PC-3 (cell line): ENCODE data around the gene SON. TPM values are rescaled to one million over a fixed set of nuclear protein-coding genes. Genes with fewer than 3 reads are reported as not detected.

Experiments
- ATAC-seq: fragments of 200-7000 bp; cut with Tn5 transposase; 2 replicates; pipeline ENCODE4 v1.9.1; 2020; ENCODE audit warnings: mild to moderate bottlenecking, moderate library complexity
- BruUV-seq: library from RNA; stranded (reverse); fragments of 400-500 nt; replicated peaks from 2 replicates; lab custom pipeline; 2021; lab: Mats Ljungman, UMichigan
- CTCF ChIA-PET: fragments of 300-600 bp; sonication (Branson Sonifier 250); formaldehyde crosslinking; loops from one replicate; lab custom pipeline; 2022; ENCODE audit warnings: antibody characterized with exemption; lab: Charles Lee
- POLR2A ChIA-PET: fragments of 300-600 bp; sonication (Branson Sonifier 250); formaldehyde crosslinking; loops from one replicate; lab custom pipeline; 2022; ENCODE audit warnings: antibody characterized with exemption; ENCODE audit not compliant: unreplicated experiment; lab: Charles Lee
- DNase-seq: peaks from one replicate; pipeline ENCODE4 v3.0.0-alpha.2; 2015
- H2AFZ ChIP-seq: fragments of 300-600 bp; sonication (generic); 2 replicates; pipeline ENCODE4 v1.6.0; 2016; ENCODE audit warnings: antibody characterized with exemption, low read length
- H3F3A ChIP-seq: fragments of 300-600 bp; sonication (generic); one replicate; pipeline ENCODE4 v1.6.0; 2017; ENCODE audit warnings: antibody characterized with exemption, low read length, control low read depth, mild to moderate bottlenecking; ENCODE audit not compliant: unreplicated experiment
- H3K27ac ChIP-seq: fragments of 300-600 bp; sonication (generic); 2 replicates; pipeline ENCODE4 v1.5.1; 2016; ENCODE audit warnings: mild to moderate bottlenecking, low read length
- H3K27me3 ChIP-seq: fragments of 300-600 bp; sonication (generic); 2 replicates; pipeline ENCODE4 v1.6.1; 2016; ENCODE audit warnings: low read length, mixed read lengths
- H3K36me3 ChIP-seq: fragments of 300-600 bp; sonication (generic); 2 replicates; pipeline ENCODE4 v1.6.1; 2016; ENCODE audit warnings: low read depth, mixed run types, low read length, mixed read lengths
- H3K4me1 ChIP-seq: fragments of 300-600 bp; sonication (generic); 2 replicates; pipeline ENCODE4 v1.5.1; 2016; ENCODE audit warnings: low read length; ENCODE audit not compliant: insufficient read depth
- H3K4me2 ChIP-seq: fragments of 300-600 bp; sonication (generic); 2 replicates; pipeline ENCODE4 v1.6.0; 2016; ENCODE audit warnings: low read length
- H3K4me3 ChIP-seq: fragments of 300-600 bp; sonication (generic); 2 replicates; pipeline ENCODE4 v1.5.1; 2016; ENCODE audit warnings: mild to moderate bottlenecking, low read length, mixed read lengths
- H3K79me2 ChIP-seq: fragments of 300-600 bp; sonication (generic); 2 replicates; pipeline ENCODE4 v1.6.1; 2017; ENCODE audit warnings: low read length, mixed read lengths
- H3K9ac ChIP-seq: fragments of 300-600 bp; sonication (generic); 2 replicates; pipeline ENCODE4 v1.6.0; 2016; ENCODE audit warnings: mild to moderate bottlenecking, low read length
- H3K9me2 ChIP-seq: fragments of 300-600 bp; sonication (generic); replicated peaks from 2 replicates; pipeline ENCODE4 v1.6.1; 2016; ENCODE audit warnings: mixed run types, low read length, mixed read lengths
- H3K9me3 ChIP-seq: fragments of 300-600 bp; sonication (generic); 2 replicates; pipeline ENCODE4 v1.6.1; 2016; ENCODE audit warnings: low read length, mixed read lengths
- H4K20me1 ChIP-seq: fragments of 300-600 bp; sonication (generic); 2 replicates; pipeline ENCODE4 v1.6.1; 2016; ENCODE audit warnings: low read length, mixed read lengths
- EZH2 ChIP-seq: fragments of 300-600 bp; sonication (generic); IDR thresholded peaks from one replicate; pipeline ENCODE4 v1.6.1; 2017; ENCODE audit warnings: antibody characterized with exemption, mild to moderate bottlenecking, low read length; ENCODE audit not compliant: unreplicated experiment
- EZH2phosphoT487 ChIP-seq: fragments of 300-600 bp; sonication (generic); IDR thresholded peaks from 2 replicates; pipeline ENCODE4 v1.6.1; 2018; ENCODE audit warnings: mild to moderate bottlenecking, antibody characterized with exemption, low read length, borderline replicate concordance
- intact Hi-C: fragments of 100-400 bp; cut with micrococcal nuclease; formaldehyde crosslinking; loops from 2 replicates; pipeline ENCODE4 v1.9.0; 2023
- total RNA-seq: library from RNA; depleted of rRNA; stranded (reverse); fragments of >200 nt; gene quantifications from 2 replicates; pipeline ENCODE4 v1.2.3, GENCODE V29; 2014
- TF ChIP-seq, protein P1 (sequence below): fragments of 300-600 bp; sonication (generic); conservative IDR thresholded peaks from 2 replicates; pipeline ENCODE4 v1.5.1; 2017; ENCODE audit warnings: antibody characterized with exemption, low read depth, mild to moderate bottlenecking, low read length

The SON gene
- total RNA-seq, 1 experiment from 2014 or later, result 373 TPM

DNA sequence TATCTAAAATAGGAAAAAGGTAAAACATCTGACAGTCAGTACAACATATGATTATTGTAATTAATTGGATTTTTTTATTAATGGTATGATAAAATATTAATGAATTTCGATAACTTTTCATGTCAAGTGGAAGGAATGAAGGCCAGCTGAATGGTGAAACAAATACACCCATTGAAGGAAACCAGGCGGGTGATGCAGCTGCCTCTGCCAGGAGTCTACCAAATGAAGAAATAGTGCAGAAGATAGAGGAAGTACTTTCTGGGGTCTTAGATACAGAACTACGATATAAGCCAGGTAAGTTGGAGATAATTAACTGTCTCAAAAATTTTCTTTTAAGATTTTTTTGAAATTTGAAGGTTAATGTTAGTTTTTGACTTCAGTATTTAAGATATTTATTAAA, 3.2 kb downstream of the SON start:
- intact Hi-C loops, result no loop called here
- H2AFZ ChIP-seq, result no peak overlapping the region
- H3K79me2 ChIP-seq, result peaks cover 96% of the 10 kb centered on the region
- peak overlapping the region; percentile 94; the same call in 1 of the 2 replicates for H3K4me3 ChIP-seq
- no peaks in the 10 kb centered on the region for H3F3A ChIP-seq
- ChIA-PET CTCF (no interaction called here), POLR2A (no interaction called here)
- BruUV-seq, result no TSS peak
- H3K4me1 ChIP-seq, result peaks cover 9% of the 10 kb centered on the region
- H3K27ac ChIP-seq, result no peak overlapping the region
- DNase-seq (no peak), ATAC-seq (no peak)
- H3K9me3 ChIP-seq, result no peaks in the 10 kb centered on the region
- H3K4me2 ChIP-seq, result peak overlapping the region; percentile 91
- no peaks in the 10 kb centered on the region for H3K9me2 ChIP-seq
- no peak overlapping the region; the same call in 1 of the 2 replicates for H3K9ac ChIP-seq
- H4K20me1 ChIP-seq, result peaks cover 72% of the 10 kb centered on the region
- no peak for TF ChIP-seq EZH2phosphoT487
- TF ChIP-seq, protein P1, sequence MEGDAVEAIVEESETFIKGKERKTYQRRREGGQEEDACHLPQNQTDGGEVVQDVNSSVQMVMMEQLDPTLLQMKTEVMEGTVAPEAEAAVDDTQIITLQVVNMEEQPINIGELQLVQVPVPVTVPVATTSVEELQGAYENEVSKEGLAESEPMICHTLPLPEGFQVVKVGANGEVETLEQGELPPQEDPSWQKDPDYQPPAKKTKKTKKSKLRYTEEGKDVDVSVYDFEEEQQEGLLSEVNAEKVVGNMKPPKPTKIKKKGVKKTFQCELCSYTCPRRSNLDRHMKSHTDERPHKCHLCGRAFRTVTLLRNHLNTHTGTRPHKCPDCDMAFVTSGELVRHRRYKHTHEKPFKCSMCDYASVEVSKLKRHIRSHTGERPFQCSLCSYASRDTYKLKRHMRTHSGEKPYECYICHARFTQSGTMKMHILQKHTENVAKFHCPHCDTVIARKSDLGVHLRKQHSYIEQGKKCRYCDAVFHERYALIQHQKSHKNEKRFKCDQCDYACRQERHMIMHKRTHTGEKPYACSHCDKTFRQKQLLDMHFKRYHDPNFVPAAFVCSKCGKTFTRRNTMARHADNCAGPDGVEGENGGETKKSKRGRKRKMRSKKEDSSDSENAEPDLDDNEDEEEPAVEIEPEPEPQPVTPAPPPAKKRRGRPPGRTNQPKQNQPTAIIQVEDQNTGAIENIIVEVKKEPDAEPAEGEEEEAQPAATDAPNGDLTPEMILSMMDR, result no peak
- no peak for TF ChIP-seq EZH2
- peaks cover 46% of the 10 kb centered on the region for H3K36me3 ChIP-seq
- no peaks in the 10 kb centered on the region for H3K27me3 ChIP-seq

DNA sequence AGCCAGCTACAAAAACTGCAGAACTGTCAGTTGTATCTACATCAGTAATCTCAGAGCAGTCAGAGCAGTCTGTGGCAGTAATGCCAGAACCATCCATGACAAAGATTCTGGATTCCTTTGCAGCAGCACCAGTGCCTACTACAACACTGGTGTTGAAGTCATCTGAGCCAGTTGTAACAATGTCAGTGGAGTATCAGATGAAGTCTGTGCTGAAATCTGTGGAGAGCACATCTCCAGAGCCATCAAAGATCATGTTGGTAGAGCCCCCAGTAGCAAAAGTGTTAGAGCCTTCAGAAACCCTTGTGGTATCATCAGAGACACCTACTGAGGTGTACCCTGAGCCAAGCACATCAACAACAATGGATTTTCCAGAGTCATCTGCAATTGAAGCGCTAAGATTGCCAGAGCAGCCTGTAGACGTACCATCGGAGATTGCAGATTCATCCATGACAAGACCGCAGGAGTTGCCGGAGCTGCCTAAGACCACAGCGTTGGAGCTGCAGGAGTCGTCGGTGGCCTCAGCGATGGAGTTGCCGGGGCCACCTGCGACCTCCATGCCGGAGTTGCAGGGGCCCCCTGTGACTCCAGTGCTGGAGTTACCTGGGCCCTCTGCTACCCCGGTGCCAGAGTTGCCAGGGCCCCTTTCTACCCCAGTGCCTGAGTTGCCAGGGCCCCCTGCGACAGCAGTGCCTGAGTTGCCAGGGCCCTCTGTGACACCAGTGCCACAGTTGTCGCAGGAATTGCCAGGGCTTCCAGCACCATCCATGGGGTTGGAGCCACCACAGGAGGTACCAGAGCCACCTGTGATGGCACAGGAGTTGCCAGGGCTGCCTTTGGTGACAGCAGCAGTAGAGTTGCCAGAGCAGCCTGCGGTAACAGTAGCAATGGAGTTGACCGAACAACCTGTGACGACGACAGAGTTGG, 7.3 kb downstream of the SON start:
- no peaks in the 10 kb centered on the region for H3K9me3 ChIP-seq
- no peaks in the 10 kb centered on the region for H3F3A ChIP-seq
- H3K4me2 ChIP-seq, result no peak overlapping the region
- no peak overlapping the region for H3K27ac ChIP-seq
- H3K27me3 ChIP-seq, result no peaks in the 10 kb centered on the region
- no peak for DNase-seq
- H4K20me1 ChIP-seq, result peaks cover 90% of the 10 kb centered on the region
- no peak for ATAC-seq
- H3K9me2 ChIP-seq, result no peaks in the 10 kb centered on the region
- no peak overlapping the region for H2AFZ ChIP-seq
- peaks cover 82% of the 10 kb centered on the region for H3K36me3 ChIP-seq
- TF ChIP-seq, protein P1, result no peak
- peaks cover 9% of the 10 kb centered on the region for H3K4me1 ChIP-seq
- H3K79me2 ChIP-seq, result peaks cover 99% of the 10 kb centered on the region
- no peak overlapping the region for H3K9ac ChIP-seq
- intact Hi-C loops, result no loop called here
- no peak overlapping the region for H3K4me3 ChIP-seq
- CTCF ChIA-PET, result no interaction called here
- BruUV-seq, result TSS peak; percentile 5
- POLR2A ChIA-PET, result no interaction called here
